HuH-7.5 (cell line): ENCODE data around the gene CSNK2A1.
A peak's percentile ranks its signal among the peaks of the same experiment; 100 is the strongest.
"Not testable (repeated sequence)": the region's sequence is repeated elsewhere in the genome, so short reads cannot be mapped to it uniquely, and the experiment has no call there.

Experiments
- DNase-seq: peaks from one replicate; pipeline ENCODE4 v3.0.0; 2011; ENCODE audit warnings: low spot score

Gene CSNK2A1

GRCh38 chr20:454951-455350 is 88.6 kb downstream of the CSNK2A1 start:
- DNase-seq, result no peak

- DNase-seq, result not testable (repeated sequence)
Measured at GRCh38 chr20:452021-452420, 91.6 kb downstream of the CSNK2A1 start.

GRCh38 chr20:445514-446336 is 97.9 kb downstream of the CSNK2A1 start:
- no peak for DNase-seq

GRCh38 chr20:444862-445426 is 98.6 kb downstream of the CSNK2A1 start:
- DNase-seq, result no peak

GRCh38 chr20:444117-444516 is 99.5 kb downstream of the CSNK2A1 start:
- no peak for DNase-seq

- no peak for DNase-seq
Measured at GRCh38 chr20:443223-443775, 100.3 kb downstream of the CSNK2A1 start.

- no peak for DNase-seq
Measured at GRCh38 chr20:440636-441035, 103.0 kb downstream of the CSNK2A1 start.

- no peak for DNase-seq
Measured at GRCh38 chr20:440148-440547, 103.4 kb downstream of the CSNK2A1 start.

GRCh38 chr20:438571-439469 is 104.8 kb downstream of the CSNK2A1 start:
- no peak for DNase-seq

- no peak for DNase-seq
Measured at GRCh38 chr20:437787-438486, 105.7 kb downstream of the CSNK2A1 start.

GRCh38 chr20:436476-436875 is 107.1 kb downstream of the CSNK2A1 start:
- DNase-seq, result no peak

GRCh38 chr20:435558-435957 is 108.0 kb downstream of the CSNK2A1 start:
- no peak for DNase-seq

- no peak for DNase-seq
Measured at GRCh38 chr20:434661-435419, 108.8 kb downstream of the CSNK2A1 start.

- no peak for DNase-seq
Measured at GRCh38 chr20:434221-434620, 109.4 kb downstream of the CSNK2A1 start.

GRCh38 chr20:433300-433975 is 110.2 kb downstream of the CSNK2A1 start:
- DNase-seq, result no peak

- no peak for DNase-seq
Measured at GRCh38 chr20:432677-433299, 110.8 kb downstream of the CSNK2A1 start.

GRCh38 chr20:432208-432607 is 111.4 kb downstream of the CSNK2A1 start:
- DNase-seq, result no peak

- peak; percentile 88 for DNase-seq
Measured at GRCh38 chr20:431012-431904, 112.3 kb downstream of the CSNK2A1 start.
